ENCODE results near the gene PMPCA. TPM values are rescaled to one million over a fixed set of nuclear protein-coding genes. Genes with fewer than 3 reads are reported as not detected.

Gene PMPCA
- total and polyA plus RNA-seq, 2 of the 8 experiments (the other 6 are each of a cell fraction or from before 2014, with no cell fraction given) = 60.0 to 88.2 TPM

- ChIA-PET POLR2A (ENCODE audit: partially characterized antibody) (interaction anchor here (0.8 to 4.4 kb wide), 6 partner anchors 8 to 43 kb away, joined by 3 to 25 read pairs (median 6); partner anchors contain the start of gene CARD9), CTCF (ENCODE audit: partially characterized antibody) (interaction anchor here (0.6 to 1.6 kb wide), 4 partner anchors 9 to 43 kb away, joined by 3 to 5 read pairs (median 4); no protein-coding TSS in a partner anchor)
- Histone ChIP-seq H3K27ac (ENCODE audit: low read depth, low read length) (no peak overlapping the region), H3K9ac (replicated peaks in 1 of 4; ENCODE audit: extremely low read depth in 1 of 4, low read depth in 3 of 4, low read length in 3 of 4) (no peak overlapping the region), H2BK12ac (ENCODE audit: low read depth, low read length) (no peak overlapping the region), H2BK5ac (ENCODE audit: low read depth, low read length) (no peak overlapping the region), H4K91ac (replicated peaks; ENCODE audit: insufficient read length, low read length) (no peak overlapping the region), H3K27me3 (replicated peaks in 1 of 4; ENCODE audit: control insufficient read depth in 3 of 4, extremely low read depth in 1 of 4, insufficient read depth in 3 of 4, low read length in 3 of 4) (no peaks in the 10 kb centered on the region), H3K4ac (replicated peaks; ENCODE audit: insufficient read length, low read depth, low read length) (no peak overlapping the region), H3K4me3 (ENCODE audit: extremely low read depth in 1 of 4, insufficient read depth in 2 of 4, low read depth in 3 of 4, low read length in 4 of 4) (no peak overlapping the region), H4K20me1 (replicated peaks in 1 of 2; ENCODE audit: control insufficient read depth in 1 of 2, insufficient read depth in 2 of 2, low read length in 2 of 2) (peaks cover 15% of the 10 kb centered on the region in 2 experiments), H3K4me1 (replicated peaks in 1 of 4; ENCODE audit: control insufficient read depth in 3 of 4, insufficient read depth in 4 of 4, low read length in 3 of 4) (no peaks in the 10 kb centered on the region), H3K18ac (ENCODE audit: extremely low read depth, low read length) (no peak overlapping the region), H3K79me2 (ENCODE audit: control insufficient read depth in 1 of 2, insufficient read depth in 2 of 2, low read length in 2 of 2) (peaks cover 0 to 20% of the 10 kb centered on the region in 2 experiments; a peak in 2 of 4 replicates), H4K5ac (ENCODE audit: insufficient read length, low read depth, low read length) (no peak overlapping the region), H2BK120ac (replicated peaks; ENCODE audit: low read depth, low read length) (no peak overlapping the region), H3K23ac (ENCODE audit: insufficient read length) (no peak overlapping the region), H2BK15ac (ENCODE audit: low read length) (no peak overlapping the region), H4K8ac (ENCODE audit: extremely low read depth, insufficient read depth, low read length) (no peak overlapping the region), H3K36me3 (ENCODE audit: control insufficient read depth in 2 of 4, insufficient read depth in 4 of 4, low read length in 3 of 4) (peaks cover 39 to 60% (median 55%) of the 10 kb centered on the region in 4 experiments), H2BK20ac (ENCODE audit: low read length) (no peak overlapping the region), H3K23me2 (ENCODE audit: low read depth, low read length) (no peaks in the 10 kb centered on the region), H3K56ac (replicated peaks; ENCODE audit: insufficient read length, low read depth, low read length) (no peak overlapping the region), H3K79me1 (ENCODE audit: low read depth, low read length) (peaks cover 4% of the 10 kb centered on the region), H2AFZ (ENCODE audit: low read length) (no peak overlapping the region), H3K14ac (ENCODE audit: insufficient read length) (no peak overlapping the region), H3K4me2 (ENCODE audit: insufficient read depth in 1 of 2, low read depth in 2 of 2, low read length in 2 of 2) (no peak overlapping the region), H3K9me3 (ENCODE audit: insufficient read depth in 2 of 2, low read depth in 1 of 2, low read length in 1 of 2) (no peaks in the 10 kb centered on the region), H2AK5ac (ENCODE audit: low read depth, low read length) (no peak overlapping the region)
- WGBS, 2 experiments (ENCODE audit: extremely low coverage in 1 of 2, insufficient coverage in 1 of 2, insufficient read length in 1 of 2, insufficient replicate concordance in 2 of 2, low coverage in 1 of 2, low lambda C conversion rate in 2 of 2, missing lambda C conversion rate in 1 of 2) = 91% methylated on average over 19 of the region's 19 CpGs; no CpG with 5 or more reads in 1 of the 2 experiments
- no peak for FAIRE-seq
- TF ChIP-seq CEBPB (IDR thresholded peaks at IDR 0.05; ENCODE audit: low read depth, low read length) = no peak
- no peak for TF ChIP-seq SIX5 (IDR thresholded peaks at IDR 0.05; ENCODE audit: low read depth, low read length)
- no peak for TF ChIP-seq JUND (IDR thresholded peaks at IDR 0.05; ENCODE audit: low read length)
- TF ChIP-seq MAFK (IDR thresholded peaks at IDR 0.05; ENCODE audit: low read depth, low read length) = no peak
- TF ChIP-seq SIRT6 (IDR thresholded peaks at IDR 0.05; ENCODE audit: low read length) = no peak
- TF ChIP-seq GABPA (IDR thresholded peaks at IDR 0.05; ENCODE audit: borderline replicate concordance, insufficient read depth, low read length) = no peak
- no peak for TF ChIP-seq ATF3 (IDR thresholded peaks at IDR 0.05; ENCODE audit: insufficient read depth, low read depth, low read length)
- TF ChIP-seq EZH2 (IDR thresholded peaks at IDR 0.05; ENCODE audit: low read depth, low read length, severe bottlenecking) = no peak
- no peak for TF ChIP-seq POU5F1 (IDR thresholded peaks at IDR 0.05; ENCODE audit: low read depth, low read length)
- DNase-seq (ENCODE audit: low read depth in 1 of 2, low spot score in 2 of 2) = no peak
Observed at GRCh38 chr9:136416914-136417313, 6.5 kb downstream of the PMPCA start.

Data from H1 (cell line).